Osteocyte (in vitro differentiated cells): ENCODE results near the gene DENND5B. TPM values are rescaled to one million over a fixed set of nuclear protein-coding genes. Genes with fewer than 3 reads are reported as not detected.
"Not testable (repeated sequence)": the region's sequence is repeated elsewhere in the genome, so short reads cannot be mapped to it uniquely, and the experiment has no call there.

Experiments used
- DNase-seq: peaks from one replicate; pipeline ENCODE4 v3.0.0; 2021; ENCODE audit warnings: mixed read lengths; ENCODE audit not compliant: unreplicated experiment; ENCODE audit errors: extremely low spot score
- H3K27ac Mint-ChIP-seq: one replicate; pipeline ENCODE4 v1.8.0; 2021; ENCODE audit warnings: mild to moderate bottlenecking, mixed read lengths; ENCODE audit not compliant: unreplicated experiment
- H3K27me3 Mint-ChIP-seq: one replicate; pipeline ENCODE4 v1.8.0; 2021; ENCODE audit warnings: mixed read lengths; ENCODE audit not compliant: unreplicated experiment
- H3K36me3 Mint-ChIP-seq: one replicate; pipeline ENCODE4 v1.8.0; 2021; ENCODE audit warnings: mixed read lengths; ENCODE audit not compliant: unreplicated experiment
- H3K4me1 Mint-ChIP-seq: one replicate; pipeline ENCODE4 v1.8.0; 2021; ENCODE audit warnings: mixed read lengths; ENCODE audit not compliant: unreplicated experiment
- H3K4me3 Mint-ChIP-seq: one replicate; pipeline ENCODE4 v1.8.0; 2021; ENCODE audit warnings: mild to moderate bottlenecking, moderate library complexity, mixed read lengths; ENCODE audit not compliant: unreplicated experiment
- H3K9me3 Mint-ChIP-seq: one replicate; pipeline ENCODE4 v1.8.0; 2021; ENCODE audit warnings: mixed read lengths; ENCODE audit not compliant: unreplicated experiment
- CTCF ChIP-seq: fragments of 200-600 bp; sonication (generic); IDR thresholded peaks from 2 replicates; pipeline ENCODE4 v1.5.0; 2021; ENCODE audit warnings: antibody characterized with exemption, mild to moderate bottlenecking, moderate library complexity
- total RNA-seq: library from RNA; stranded (reverse); gene quantifications from 2 replicates; pipeline ENCODE4 v1.2.1, GENCODE V29; 2021

Gene DENND5B
- total RNA-seq, 1 donor from 2014 or later = 17.8 TPM

- H3K27me3 Mint-ChIP-seq = no peaks in the 10 kb centered on the region
- DNase-seq = no peak
- no peak overlapping the region for H3K4me3 Mint-ChIP-seq
- H3K4me1 Mint-ChIP-seq = peaks cover 4% of the 10 kb centered on the region
- TF ChIP-seq CTCF = no peak
- H3K27ac Mint-ChIP-seq = no peak overlapping the region
- no peaks in the 10 kb centered on the region for H3K36me3 Mint-ChIP-seq
- no peaks in the 10 kb centered on the region for H3K9me3 Mint-ChIP-seq
Observed at GRCh38 chr12:31620311-31620710, 29.4 kb upstream of the DENND5B start.

DNA sequence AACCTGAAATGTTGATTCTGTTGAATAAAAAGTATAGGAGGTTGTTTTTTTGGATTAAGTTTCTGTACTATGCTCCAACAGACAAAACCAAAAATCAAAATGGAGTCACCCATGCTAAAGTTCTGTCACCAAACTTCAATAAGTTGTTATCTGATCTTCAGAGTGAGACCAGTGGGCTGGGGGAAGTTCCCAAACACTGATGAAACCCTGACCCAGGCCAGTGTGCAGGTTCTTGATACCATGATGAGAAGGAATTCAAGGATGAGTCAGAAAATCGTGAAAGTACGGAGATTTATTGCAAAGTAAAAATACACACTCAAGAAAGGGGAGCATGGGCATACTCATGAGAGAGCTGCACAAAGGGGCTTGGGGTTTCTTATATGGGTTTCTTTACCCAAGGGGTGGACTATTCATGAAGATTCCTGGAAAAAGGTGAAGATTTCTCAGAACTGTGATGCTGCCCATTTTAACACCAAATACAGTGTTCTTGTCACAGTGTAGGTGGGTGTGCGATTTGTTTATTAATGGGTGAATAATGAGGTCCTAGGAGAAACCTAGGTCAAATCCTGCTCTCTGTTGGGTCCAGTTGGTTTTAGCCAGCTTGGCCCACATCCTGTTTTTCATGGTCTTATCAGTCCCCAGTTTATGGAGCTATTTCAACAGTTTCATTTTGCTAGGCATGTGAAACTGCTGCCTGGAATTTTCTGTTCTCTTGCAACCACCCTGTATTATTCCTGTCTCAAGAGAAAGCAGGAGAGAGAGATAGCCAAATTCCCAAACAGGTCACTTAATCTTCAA, 27.5 kb upstream of the DENND5B start:
- DNase-seq = no peak
- Mint-ChIP-seq H3K27ac (no peak overlapping the region), H3K27me3 (peaks cover 2% of the 10 kb centered on the region), H3K4me1 (peaks cover 4% of the 10 kb centered on the region), H3K9me3 (no peaks in the 10 kb centered on the region), H3K4me3 (no peak overlapping the region), H3K36me3 (no peaks in the 10 kb centered on the region)
- no peak for TF ChIP-seq CTCF

DNA sequence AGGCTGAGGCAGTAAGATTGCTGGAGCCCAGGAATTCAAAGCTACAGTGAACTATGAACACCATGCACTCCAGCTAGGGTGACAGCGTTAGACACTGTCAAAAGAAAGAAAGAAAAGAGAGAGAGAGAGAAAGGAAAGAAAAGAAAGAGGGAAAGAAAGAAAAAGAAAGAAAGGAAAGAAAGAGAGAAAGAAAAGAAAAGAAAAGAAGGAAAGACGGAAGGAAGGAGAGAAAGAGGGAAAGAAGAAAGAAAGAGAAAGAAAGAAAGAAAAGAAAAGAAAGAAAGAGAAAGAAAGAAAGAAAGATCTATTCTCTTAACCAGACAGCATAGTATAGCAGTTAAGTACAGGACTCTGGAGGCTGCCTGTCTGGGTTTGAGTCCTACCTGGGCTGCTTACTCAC, 21.9 kb upstream of the DENND5B start:
- TF ChIP-seq CTCF = no peak
- no peaks in the 10 kb centered on the region for H3K36me3 Mint-ChIP-seq
- no peaks in the 10 kb centered on the region for H3K4me1 Mint-ChIP-seq
- DNase-seq = no peak
- peaks cover 5% of the 10 kb centered on the region for H3K27me3 Mint-ChIP-seq
- H3K27ac Mint-ChIP-seq = no peak overlapping the region
- H3K4me3 Mint-ChIP-seq = no peak overlapping the region
- peaks cover 9% of the 10 kb centered on the region for H3K9me3 Mint-ChIP-seq

DNA sequence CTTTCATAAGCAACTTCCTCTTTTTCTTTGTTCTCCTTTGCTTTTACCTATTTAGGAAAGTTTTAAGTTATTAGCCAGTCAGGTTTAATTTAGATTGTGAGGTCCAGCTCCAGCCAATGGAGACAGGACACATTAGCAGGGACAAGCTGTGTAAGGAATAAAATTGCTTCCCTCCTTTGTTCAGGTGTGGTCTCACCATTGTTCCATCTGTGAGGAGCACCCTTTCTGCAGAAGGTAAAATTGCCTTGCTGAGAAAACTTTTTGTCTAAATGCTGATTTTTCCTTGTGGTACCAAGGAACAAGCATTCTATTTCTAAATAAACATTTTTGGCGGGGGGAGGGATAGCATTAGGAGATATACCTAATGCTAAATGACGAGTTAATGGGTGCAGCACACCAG, 17.4 kb upstream of the DENND5B start:
- DNase-seq, H3K27me3 Mint-ChIP-seq, H3K4me1 Mint-ChIP-seq, H3K27ac Mint-ChIP-seq, H3K36me3 Mint-ChIP-seq, H3K9me3 Mint-ChIP-seq, H3K4me3 Mint-ChIP-seq: not testable (repeated sequence)

GRCh38 chr12:31605531-31605930, 14.6 kb upstream of the DENND5B start:
- no peak for TF ChIP-seq CTCF
- Mint-ChIP-seq H3K27ac (no peak overlapping the region), H3K4me3 (no peak overlapping the region), H3K4me1 (peaks cover 7% of the 10 kb centered on the region), H3K27me3 (no peaks in the 10 kb centered on the region), H3K36me3 (no peaks in the 10 kb centered on the region), H3K9me3 (peaks cover 9% of the 10 kb centered on the region)
- DNase-seq = no peak
